ENCODE results near the gene SRGAP2B. TPM values are rescaled to one million over a fixed set of nuclear protein-coding genes. Genes with fewer than 3 reads are reported as not detected.
"Not testable (repeated sequence)": the region's sequence is repeated elsewhere in the genome, so short reads cannot be mapped to it uniquely, and the experiment has no call there.

Gene SRGAP2B
- 34.2 and 41.8 TPM in 2 replicates for total RNA-seq (2014; rRNA removed; shearing (Covaris generic))

GRCh38 chr1:145095284-145096057, at the start of gene SRGAP2B, which contains the start of gene FAM72D:
Gene SRGAP2B, minus strand, starts transcription at chr1:145095328. Its CDS starts 2,427 bp downstream, at chr1:145092901.
Gene FAM72D, plus strand, starts transcription at chr1:145095974. Its CDS starts 874 bp downstream, at chr1:145096848.
- not testable (repeated sequence) for DNase-seq (ENCODE audit: low spot score)

DNA sequence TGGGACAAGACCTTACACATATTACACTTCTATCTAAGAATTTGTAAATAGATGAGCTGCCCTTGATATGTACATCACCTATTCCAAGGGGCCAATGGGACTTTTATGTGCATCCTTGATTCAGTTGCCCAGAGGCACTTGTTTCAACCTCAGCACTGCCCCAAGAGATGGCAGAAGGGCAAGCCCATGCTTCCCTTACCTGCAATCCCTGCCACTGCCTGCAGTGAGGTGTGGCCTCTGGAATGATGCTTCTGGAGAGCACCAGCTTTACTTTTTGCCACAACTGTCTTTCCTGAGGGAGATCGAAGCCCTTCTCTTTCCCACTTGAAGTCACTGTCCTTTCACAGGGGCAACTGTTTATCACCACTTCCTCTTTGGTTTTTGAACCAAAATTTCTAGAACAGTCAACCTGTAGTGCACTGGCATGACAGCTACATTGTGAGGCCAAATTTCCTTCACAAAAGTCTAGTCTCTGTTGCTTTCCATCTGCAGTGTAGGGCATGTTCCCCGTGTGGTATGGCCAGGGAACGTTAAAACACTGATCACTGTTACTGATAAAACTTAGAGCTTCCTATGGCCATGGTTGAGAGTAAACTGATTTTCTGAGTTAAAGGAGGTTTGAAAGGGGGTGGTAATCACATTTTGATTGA, 49.3 kb upstream of the SRGAP2B start:
- DNase-seq (ENCODE audit: low spot score): not testable (repeated sequence)

GRCh38 chr1:145140549-145140948, 45.4 kb upstream of the SRGAP2B start:
- DNase-seq (ENCODE audit: low spot score): not testable (repeated sequence)

GRCh38 chr1:145134476-145134875, 39.3 kb upstream of the SRGAP2B start:
- not testable (repeated sequence) for DNase-seq (ENCODE audit: low spot score)

- DNase-seq (ENCODE audit: low spot score): peak; percentile 0
Measured at GRCh38 chr1:145128697-145129469, 33.8 kb upstream of the SRGAP2B start.

GRCh38 chr1:145127144-145127543, 32.0 kb upstream of the SRGAP2B start:
- DNase-seq (ENCODE audit: low spot score): not testable (repeated sequence)

- not testable (repeated sequence) for DNase-seq (ENCODE audit: low spot score)
Measured at GRCh38 chr1:145125112-145125511, 30.0 kb upstream of the SRGAP2B start.

- DNase-seq (ENCODE audit: low spot score): not testable (repeated sequence)
Measured at GRCh38 chr1:145123992-145124641, 29.0 kb upstream of the SRGAP2B start.

GRCh38 chr1:145123062-145123395, 27.9 kb upstream of the SRGAP2B start:
- DNase-seq (ENCODE audit: low spot score): not testable (repeated sequence)

DNA sequence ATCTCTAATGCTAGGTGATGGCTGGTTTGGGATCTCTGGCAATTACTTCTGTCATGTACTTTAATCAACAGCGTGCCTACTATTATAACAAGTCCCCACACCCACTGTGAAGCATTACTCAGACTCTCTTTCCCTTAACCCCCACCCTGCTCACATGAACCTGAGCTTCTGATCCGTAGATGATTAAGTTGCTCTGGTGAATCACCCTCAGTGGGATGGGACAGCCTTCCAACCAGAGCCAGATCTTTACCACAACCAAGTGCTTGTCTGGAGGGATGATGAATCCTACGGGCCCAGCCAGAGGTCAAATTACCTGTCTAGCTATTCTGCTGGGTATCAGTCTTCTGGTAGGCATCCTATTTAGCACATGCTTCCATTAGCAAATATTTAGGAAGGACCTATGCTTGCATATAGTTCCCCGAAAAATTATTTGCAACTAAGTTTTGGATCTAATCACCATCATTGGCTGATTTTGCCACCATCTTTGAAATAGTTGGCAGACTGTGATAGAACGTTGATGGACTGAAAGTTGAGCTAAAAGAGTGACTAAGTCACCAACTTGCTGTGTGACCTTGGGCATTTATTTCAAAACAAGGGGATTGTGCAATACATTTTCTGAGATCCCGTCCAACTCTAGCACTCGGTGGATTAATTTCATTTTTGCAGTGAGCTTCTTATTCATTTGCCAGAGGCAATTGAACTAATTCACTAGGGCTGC, 27.4 kb upstream of the SRGAP2B start:
- not testable (repeated sequence) for DNase-seq (ENCODE audit: low spot score)

- not testable (repeated sequence) for DNase-seq (ENCODE audit: low spot score)
Measured at GRCh38 chr1:145119842-145120241, 24.7 kb upstream of the SRGAP2B start.

GRCh38 chr1:145115587-145116493, 20.7 kb upstream of the SRGAP2B start:
- DNase-seq (ENCODE audit: low spot score): not testable (repeated sequence)

DNA sequence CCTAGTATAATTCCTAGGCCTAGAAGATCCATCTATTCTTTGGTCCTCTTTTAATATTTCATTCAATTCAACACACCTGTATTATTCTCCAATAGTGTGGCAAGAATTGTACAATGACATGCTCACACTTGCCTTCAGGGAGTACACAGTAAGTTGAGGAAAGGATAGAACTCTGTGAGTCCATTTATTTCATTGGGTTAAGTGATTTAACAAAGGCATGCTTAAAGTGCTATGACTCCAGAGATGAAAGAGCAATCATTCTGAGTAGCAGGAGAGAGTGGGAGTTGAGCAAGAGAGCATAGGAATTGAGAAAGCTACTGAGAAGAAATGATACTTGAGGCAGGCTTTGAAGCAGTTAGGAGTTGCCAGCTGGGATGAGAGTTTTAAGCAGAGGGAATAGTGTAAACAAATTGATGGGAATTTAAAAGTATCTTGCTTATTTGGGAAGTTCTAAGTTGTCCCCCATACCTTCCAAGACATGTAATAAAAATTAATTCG, 19.5 kb upstream of the SRGAP2B start:
- not testable (repeated sequence) for DNase-seq (ENCODE audit: low spot score)

- not testable (repeated sequence) for DNase-seq (ENCODE audit: low spot score)
Measured at GRCh38 chr1:145112703-145113102, 17.6 kb upstream of the SRGAP2B start.

DNA sequence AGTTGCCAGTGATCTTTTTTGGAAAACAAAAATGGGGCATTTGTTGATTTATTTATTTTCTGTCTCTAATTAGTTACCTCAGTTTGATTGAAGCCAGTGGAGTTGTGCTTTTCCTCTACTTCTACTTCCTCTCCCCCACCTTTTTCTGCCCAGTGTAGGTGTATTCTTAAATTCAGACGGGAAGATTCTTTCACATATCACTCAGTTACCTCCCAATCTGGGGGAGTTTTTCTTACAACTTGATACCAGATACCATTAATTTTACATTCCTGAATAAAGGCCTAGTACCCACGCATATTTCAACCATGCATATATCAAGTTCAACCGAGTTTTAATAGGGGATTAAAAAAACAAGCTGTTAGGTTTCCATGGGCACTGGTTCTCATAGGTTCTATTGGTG, 16.5 kb upstream of the SRGAP2B start:
- not testable (repeated sequence) for DNase-seq (ENCODE audit: low spot score)

- DNase-seq (ENCODE audit: low spot score): not testable (repeated sequence)
Measured at GRCh38 chr1:145103294-145103693, 8.2 kb upstream of the SRGAP2B start.

GRCh38 chr1:145101725-145102124, 6.6 kb upstream of the SRGAP2B start:
- DNase-seq (ENCODE audit: low spot score): not testable (repeated sequence)

GRCh38 chr1:145094655-145095211, 395 bp downstream of the SRGAP2B start:
- not testable (repeated sequence) for DNase-seq (ENCODE audit: low spot score)

- DNase-seq (ENCODE audit: low spot score): peak; percentile 0
Measured at GRCh38 chr1:145093517-145094149, 1.5 kb downstream of the SRGAP2B start.

Data from A172 (cell line).